Natural killer cell (primary cell): ENCODE measurements around the gene CETN1. TPM values are rescaled to one million over a fixed set of nuclear protein-coding genes. Genes with fewer than 3 reads are reported as not detected.

ENCODE experiments used
- ATAC-seq, 3 donors: fragments of 150-1000 bp in 2 of 3; fragments of 200-7000 bp in 1 of 3; cut with Tn5 transposase; 1 replicate in 1 of 3; 2 replicates in 2 of 3; pipeline ENCODE4 v1.10.0; 2021; ENCODE audit warnings: mild to moderate bottlenecking in 2 of 3, moderate library complexity in 2 of 3
- DNase-seq, 2 donors: peaks; one replicate each; pipeline versions ENCODE4 v3.0.0 to v3.0.0-alpha.2; 2013 to 2021; ENCODE audit warnings: mixed read lengths in 1 of 2
- H3K27ac ChIP-seq: one replicate; pipeline ENCODE4 v1.5.1; 2013; ENCODE audit warnings: mild to moderate bottlenecking, low read length
- H3K27me3 ChIP-seq: one replicate; pipeline ENCODE4 v1.6.1; 2013; ENCODE audit warnings: low read length; ENCODE audit not compliant: control insufficient read depth, insufficient read depth
- H3K36me3 ChIP-seq: one replicate; pipeline ENCODE4 v1.6.1; 2013; ENCODE audit warnings: low read length; ENCODE audit not compliant: control insufficient read depth, insufficient read depth
- H3K4me1 ChIP-seq: one replicate; pipeline ENCODE4 v1.6.1; 2013; ENCODE audit warnings: low read length; ENCODE audit not compliant: control insufficient read depth, insufficient read depth
- H3K4me3 ChIP-seq: one replicate; pipeline ENCODE4 v1.5.1; 2013; ENCODE audit warnings: low read length
- H3K9me3 ChIP-seq: one replicate; pipeline ENCODE4 v1.6.1; 2013; ENCODE audit warnings: low read length; ENCODE audit not compliant: control insufficient read depth, insufficient read depth
- H3K27ac Mint-ChIP-seq, 2 donors: one replicate each; pipeline ENCODE4 v1.8.0; 2022; ENCODE audit warnings: mild to moderate bottlenecking in 2 of 2, mixed read lengths in 2 of 2, moderate library complexity in 1 of 2
- H3K27me3 Mint-ChIP-seq, 2 donors: one replicate each; pipeline ENCODE4 v1.8.0; 2022; ENCODE audit warnings: low read depth in 2 of 2, mixed read lengths in 2 of 2
- H3K36me3 Mint-ChIP-seq: one replicate; pipeline ENCODE4 v1.8.0; 2022; ENCODE audit warnings: mixed read lengths
- H3K4me1 Mint-ChIP-seq, 2 donors: one replicate each; pipeline ENCODE4 v1.8.0; 2022; ENCODE audit warnings: mixed read lengths in 2 of 2
- H3K4me3 Mint-ChIP-seq: one replicate; pipeline ENCODE4 v1.8.0; 2022; ENCODE audit warnings: mild to moderate bottlenecking, moderate library complexity, mixed read lengths
- H3K9me3 Mint-ChIP-seq, 2 donors: one replicate each; pipeline ENCODE4 v1.8.0; 2022; ENCODE audit warnings: mixed read lengths in 2 of 2
- CTCF ChIP-seq: fragments of 200-600 bp; IDR thresholded peaks from one replicate; pipeline ENCODE4 v1.8.0; 2022; ENCODE audit warnings: antibody characterized with exemption
- WGBS: methylation state at CpG from one replicate; pipeline ENCODE4 v1.1.7; 2013; ENCODE audit warnings: missing lambda C conversion rate; ENCODE audit not compliant: insufficient coverage; 5-methylcytosine and 5-hydroxymethylcytosine counted together
- intact Hi-C: fragments of 100-400 bp; cut with micrococcal nuclease; formaldehyde crosslinking; loops from one replicate; pipeline ENCODE4 v1.14.2; 2022
- total RNA-seq, 4 donors: library from RNA; stranded (reverse); fragments of 120-200 nt in 1 of 4; gene quantifications; one replicate each; pipeline versions ENCODE4 v1.2.3 to v1.2.4, GENCODE V29; 2013 to 2022

The CETN1 gene
- total RNA-seq, 3 donors from 2014 or later (not counting 1 experiment from before 2014, with no cell fraction given) = not detected

DNA sequence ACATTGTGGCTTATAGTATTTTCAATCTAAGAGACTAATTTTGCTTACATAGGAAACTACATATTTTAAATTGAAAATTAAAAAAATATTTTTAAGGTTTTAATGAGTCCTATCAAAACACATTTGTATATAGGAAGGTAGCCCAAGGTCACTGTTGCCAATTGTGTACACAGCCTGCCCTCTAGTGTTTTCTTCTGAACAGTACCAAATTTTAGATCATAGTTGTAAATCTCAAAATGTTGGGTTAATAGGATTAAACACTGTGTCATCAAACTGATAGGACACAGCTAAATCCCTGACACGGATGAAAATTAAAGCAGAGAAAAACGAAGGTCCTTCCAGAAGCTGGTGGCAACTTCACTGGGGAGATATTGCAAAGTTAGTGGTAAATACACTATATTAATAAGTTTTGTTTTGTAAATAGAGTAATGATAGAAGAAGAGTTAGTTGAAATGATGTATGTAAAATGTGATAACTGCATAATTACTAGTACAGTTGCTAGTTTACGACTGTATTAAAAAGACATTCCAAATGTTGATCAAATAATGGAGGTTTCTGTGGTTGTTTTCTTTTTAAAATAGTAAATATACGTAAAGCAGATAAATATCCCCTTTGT is 36.3 kb downstream of the CETN1 start:
- Histone ChIP-seq H3K4me1 (peaks cover 2% of the 10 kb centered on the region), H3K27me3 (no peaks in the 10 kb centered on the region), H3K36me3 (no peaks in the 10 kb centered on the region), H3K4me3 (no peak overlapping the region), H3K9me3 (no peaks in the 10 kb centered on the region), H3K27ac (no peak overlapping the region)
- Mint-ChIP-seq H3K27me3 (peaks cover 7 to 15% of the 10 kb centered on the region in 2 donors), H3K4me3 (no peak overlapping the region), H3K9me3 (no peaks in the 10 kb centered on the region), H3K4me1 (no peaks in the 10 kb centered on the region), H3K27ac (no peak overlapping the region), H3K36me3 (no peaks in the 10 kb centered on the region)
- 2% methylated on average over 2 of the region's 4 CpGs for WGBS
- ATAC-seq (peak in 2 of 3 donors; percentile 35 to 36), DNase-seq (peak in 1 of 2 donors; percentile 58)
- intact Hi-C loops = no loop called here
- TF ChIP-seq CTCF = peak; percentile 50

DNA sequence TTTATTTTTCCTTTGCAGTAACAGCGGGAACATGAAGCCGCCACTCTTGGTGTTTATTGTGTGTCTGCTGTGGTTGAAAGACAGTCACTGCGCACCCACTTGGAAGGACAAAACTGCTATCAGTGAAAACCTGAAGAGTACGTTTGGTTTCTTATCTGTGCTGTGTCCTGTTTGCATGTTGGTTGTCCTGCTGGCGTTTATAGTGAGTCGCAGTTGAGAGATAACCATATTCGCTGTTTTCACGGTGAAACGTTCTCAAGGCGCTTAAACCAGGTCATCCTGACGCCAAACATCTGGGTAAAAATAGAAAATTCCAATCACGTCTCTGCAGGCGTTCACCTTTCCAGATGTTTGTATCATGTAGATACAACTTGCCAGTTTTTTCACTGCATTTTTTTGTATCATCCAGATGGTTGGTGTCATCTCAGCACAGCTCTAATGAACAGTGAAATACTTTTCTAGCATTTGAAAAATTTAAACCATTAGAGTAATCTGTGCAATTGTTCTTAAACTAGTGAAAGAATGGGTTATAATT is 37.9 kb downstream of the CETN1 start:
- Mint-ChIP-seq H3K9me3 (no peaks in the 10 kb centered on the region), H3K27ac (no peak overlapping the region), H3K36me3 (no peaks in the 10 kb centered on the region), H3K4me3 (no peak overlapping the region), H3K4me1 (no peaks in the 10 kb centered on the region), H3K27me3 (peaks cover 11 to 16% of the 10 kb centered on the region in 2 donors)
- Histone ChIP-seq H3K27ac (no peak overlapping the region), H3K9me3 (no peaks in the 10 kb centered on the region), H3K4me3 (no peak overlapping the region), H3K4me1 (peaks cover 2% of the 10 kb centered on the region), H3K36me3 (no peaks in the 10 kb centered on the region), H3K27me3 (no peaks in the 10 kb centered on the region)
- ATAC-seq (no peak), DNase-seq (no peak)
- intact Hi-C loops = no loop called here
- WGBS = 83% methylated on average over 13 of the region's 13 CpGs
- no peak for TF ChIP-seq CTCF

DNA sequence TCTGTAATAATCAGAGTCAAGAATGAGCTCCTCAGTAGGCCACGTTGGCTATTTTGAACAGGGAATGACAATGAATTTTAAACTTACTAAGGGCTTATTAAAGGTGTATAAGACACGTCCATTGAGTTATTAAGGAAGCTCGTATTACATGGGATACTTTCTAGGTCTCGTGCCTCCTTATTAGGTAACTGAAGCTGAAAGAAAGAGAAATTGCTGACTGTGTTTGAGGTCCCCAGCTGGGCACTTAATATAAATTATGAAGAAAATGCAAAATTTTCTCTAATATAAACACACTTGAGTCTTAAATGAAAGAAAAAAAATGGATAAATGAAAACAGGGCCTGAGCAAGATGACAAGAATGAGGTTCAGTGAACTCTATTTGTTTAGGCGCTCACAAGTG is 38.4 kb downstream of the CETN1 start:
- intact Hi-C loops = no loop called here
- no peak for ATAC-seq

More for the DNA sequence above, 38.4 kb downstream of the CETN1 start:
- 86% methylated on average over 5 of the region's 5 CpGs for WGBS
- Mint-ChIP-seq H3K9me3 (no peaks in the 10 kb centered on the region), H3K36me3 (no peaks in the 10 kb centered on the region), H3K27me3 (peaks cover 11 to 16% of the 10 kb centered on the region in 2 donors), H3K27ac (no peak overlapping the region), H3K4me1 (no peaks in the 10 kb centered on the region), H3K4me3 (no peak overlapping the region)
- Histone ChIP-seq H3K4me1 (peaks cover 2% of the 10 kb centered on the region), H3K36me3 (no peaks in the 10 kb centered on the region), H3K27me3 (no peaks in the 10 kb centered on the region), H3K27ac (no peak overlapping the region), H3K4me3 (no peak overlapping the region), H3K9me3 (no peaks in the 10 kb centered on the region)
- DNase-seq = no peak
- TF ChIP-seq CTCF = no peak
